ENCODE results near the gene ARHGAP24.

The ARHGAP24 gene

GRCh38 chr4:85747882-85748491, 273.0 kb downstream of the ARHGAP24 start:
- peak; percentile 51 for DNase-seq

- no peak for DNase-seq
Observed at GRCh38 chr4:85748654-85749053, 273.7 kb downstream of the ARHGAP24 start.

- no peak for DNase-seq
Observed at GRCh38 chr4:85751866-85752265, 276.9 kb downstream of the ARHGAP24 start.

GRCh38 chr4:85755285-85755684, 280.3 kb downstream of the ARHGAP24 start:
- DNase-seq, result no peak

- no peak for DNase-seq
Observed at GRCh38 chr4:85756938-85757337, 282.0 kb downstream of the ARHGAP24 start.

GRCh38 chr4:85759388-85759787, 284.4 kb downstream of the ARHGAP24 start:
- no peak for DNase-seq

GRCh38 chr4:85760511-85760910, 285.6 kb downstream of the ARHGAP24 start:
- no peak for DNase-seq

GRCh38 chr4:85761803-85762528, 287.0 kb downstream of the ARHGAP24 start:
- no peak for DNase-seq

GRCh38 chr4:85762529-85762871, 287.6 kb downstream of the ARHGAP24 start:
- no peak for DNase-seq

GRCh38 chr4:85763202-85763601, 288.3 kb downstream of the ARHGAP24 start:
- DNase-seq, result no peak

GRCh38 chr4:85767649-85768048, 292.7 kb downstream of the ARHGAP24 start:
- DNase-seq, result no peak

GRCh38 chr4:85769009-85769408, 294.1 kb downstream of the ARHGAP24 start:
- no peak for DNase-seq

GRCh38 chr4:85772470-85772869, 297.5 kb downstream of the ARHGAP24 start:
- no peak for DNase-seq

- DNase-seq, result no peak
Observed at GRCh38 chr4:85773372-85773771, 298.4 kb downstream of the ARHGAP24 start.

- no peak for DNase-seq
Observed at GRCh38 chr4:85774000-85774399, 299.1 kb downstream of the ARHGAP24 start.

GRCh38 chr4:85774489-85774888, 299.5 kb downstream of the ARHGAP24 start:
- DNase-seq, result no peak

- DNase-seq, result no peak
Observed at GRCh38 chr4:85776096-85776495, 301.1 kb downstream of the ARHGAP24 start.

- no peak for DNase-seq
Observed at GRCh38 chr4:85776579-85776978, 301.6 kb downstream of the ARHGAP24 start.

GRCh38 chr4:85777908-85778631, 303.1 kb downstream of the ARHGAP24 start:
- DNase-seq, result no peak

- DNase-seq, result no peak
Observed at GRCh38 chr4:85778632-85779131, 303.7 kb downstream of the ARHGAP24 start.

GRCh38 chr4:85779165-85779564, 304.2 kb downstream of the ARHGAP24 start:
- DNase-seq, result no peak

- DNase-seq, result no peak
Observed at GRCh38 chr4:85780664-85781063, 305.7 kb downstream of the ARHGAP24 start.

- DNase-seq, result no peak
Observed at GRCh38 chr4:85783483-85783882, 308.5 kb downstream of the ARHGAP24 start.

- DNase-seq, result no peak
Observed at GRCh38 chr4:85783900-85784299, 308.9 kb downstream of the ARHGAP24 start.

All from activated CD4-positive, alpha-beta T cell treated with anti-CD3 and anti-CD28 coated beads, Interleukin-2, amount 50 U/mL, for 16 hours (primary cell).